ENCODE measurements around the gene EPB41L4A.

The EPB41L4A gene

DNA sequence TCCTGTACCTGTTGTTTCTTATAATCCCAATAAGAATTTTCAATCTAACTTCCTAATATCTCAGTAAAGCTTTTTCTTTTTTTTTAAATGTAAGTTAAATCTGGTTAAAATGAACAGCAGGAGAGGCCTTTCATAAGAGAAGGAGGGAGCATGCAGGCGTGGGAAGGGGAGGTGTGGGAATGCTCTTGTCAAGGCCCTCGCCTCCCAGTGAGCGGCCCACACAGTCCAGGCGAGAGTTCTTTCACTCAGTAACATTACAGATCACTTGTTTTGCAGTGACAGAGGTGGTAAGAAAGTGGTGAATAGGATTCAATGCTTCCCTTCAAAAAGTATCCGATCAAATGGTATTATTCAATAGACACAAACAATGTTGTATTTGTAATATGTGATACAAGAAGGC, 125.0 kb downstream of the EPB41L4A start:
- TF ChIP-seq, protein P1, sequence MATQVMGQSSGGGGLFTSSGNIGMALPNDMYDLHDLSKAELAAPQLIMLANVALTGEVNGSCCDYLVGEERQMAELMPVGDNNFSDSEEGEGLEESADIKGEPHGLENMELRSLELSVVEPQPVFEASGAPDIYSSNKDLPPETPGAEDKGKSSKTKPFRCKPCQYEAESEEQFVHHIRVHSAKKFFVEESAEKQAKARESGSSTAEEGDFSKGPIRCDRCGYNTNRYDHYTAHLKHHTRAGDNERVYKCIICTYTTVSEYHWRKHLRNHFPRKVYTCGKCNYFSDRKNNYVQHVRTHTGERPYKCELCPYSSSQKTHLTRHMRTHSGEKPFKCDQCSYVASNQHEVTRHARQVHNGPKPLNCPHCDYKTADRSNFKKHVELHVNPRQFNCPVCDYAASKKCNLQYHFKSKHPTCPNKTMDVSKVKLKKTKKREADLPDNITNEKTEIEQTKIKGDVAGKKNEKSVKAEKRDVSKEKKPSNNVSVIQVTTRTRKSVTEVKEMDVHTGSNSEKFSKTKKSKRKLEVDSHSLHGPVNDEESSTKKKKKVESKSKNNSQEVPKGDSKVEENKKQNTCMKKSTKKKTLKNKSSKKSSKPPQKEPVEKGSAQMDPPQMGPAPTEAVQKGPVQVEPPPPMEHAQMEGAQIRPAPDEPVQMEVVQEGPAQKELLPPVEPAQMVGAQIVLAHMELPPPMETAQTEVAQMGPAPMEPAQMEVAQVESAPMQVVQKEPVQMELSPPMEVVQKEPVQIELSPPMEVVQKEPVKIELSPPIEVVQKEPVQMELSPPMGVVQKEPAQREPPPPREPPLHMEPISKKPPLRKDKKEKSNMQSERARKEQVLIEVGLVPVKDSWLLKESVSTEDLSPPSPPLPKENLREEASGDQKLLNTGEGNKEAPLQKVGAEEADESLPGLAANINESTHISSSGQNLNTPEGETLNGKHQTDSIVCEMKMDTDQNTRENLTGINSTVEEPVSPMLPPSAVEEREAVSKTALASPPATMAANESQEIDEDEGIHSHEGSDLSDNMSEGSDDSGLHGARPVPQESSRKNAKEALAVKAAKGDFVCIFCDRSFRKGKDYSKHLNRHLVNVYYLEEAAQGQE (IDR thresholded peaks at IDR 0.05; ENCODE audit: insufficient replicate concordance, low read depth): no peak
- TF ChIP-seq, protein P2, sequence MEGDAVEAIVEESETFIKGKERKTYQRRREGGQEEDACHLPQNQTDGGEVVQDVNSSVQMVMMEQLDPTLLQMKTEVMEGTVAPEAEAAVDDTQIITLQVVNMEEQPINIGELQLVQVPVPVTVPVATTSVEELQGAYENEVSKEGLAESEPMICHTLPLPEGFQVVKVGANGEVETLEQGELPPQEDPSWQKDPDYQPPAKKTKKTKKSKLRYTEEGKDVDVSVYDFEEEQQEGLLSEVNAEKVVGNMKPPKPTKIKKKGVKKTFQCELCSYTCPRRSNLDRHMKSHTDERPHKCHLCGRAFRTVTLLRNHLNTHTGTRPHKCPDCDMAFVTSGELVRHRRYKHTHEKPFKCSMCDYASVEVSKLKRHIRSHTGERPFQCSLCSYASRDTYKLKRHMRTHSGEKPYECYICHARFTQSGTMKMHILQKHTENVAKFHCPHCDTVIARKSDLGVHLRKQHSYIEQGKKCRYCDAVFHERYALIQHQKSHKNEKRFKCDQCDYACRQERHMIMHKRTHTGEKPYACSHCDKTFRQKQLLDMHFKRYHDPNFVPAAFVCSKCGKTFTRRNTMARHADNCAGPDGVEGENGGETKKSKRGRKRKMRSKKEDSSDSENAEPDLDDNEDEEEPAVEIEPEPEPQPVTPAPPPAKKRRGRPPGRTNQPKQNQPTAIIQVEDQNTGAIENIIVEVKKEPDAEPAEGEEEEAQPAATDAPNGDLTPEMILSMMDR (IDR thresholded peaks at IDR 0.05; ENCODE audit: insufficient read depth, low read length): no peak
- TF ChIP-seq GABPA (IDR thresholded peaks at IDR 0.05; ENCODE audit: low read depth) (no peak), SPI1 (IDR thresholded peaks at IDR 0.05; ENCODE audit: borderline replicate concordance, low read depth) (no peak), POLR2AphosphoS5 (IDR thresholded peaks at IDR 0.05; ENCODE audit: low read depth) (no peak)
- H3K27ac ChIP-seq (replicated peaks): no peak overlapping the region
- DNase-seq (ENCODE audit: low read depth in 1 of 2, low spot score in 1 of 2): no peak
- H3K27me3 ChIP-seq (ENCODE audit: insufficient read depth, poor library complexity, severe bottlenecking): no peaks in the 10 kb centered on the region
- no peak overlapping the region for H3K4me3 ChIP-seq (replicated peaks; ENCODE audit: insufficient read depth, low read length)

DNA sequence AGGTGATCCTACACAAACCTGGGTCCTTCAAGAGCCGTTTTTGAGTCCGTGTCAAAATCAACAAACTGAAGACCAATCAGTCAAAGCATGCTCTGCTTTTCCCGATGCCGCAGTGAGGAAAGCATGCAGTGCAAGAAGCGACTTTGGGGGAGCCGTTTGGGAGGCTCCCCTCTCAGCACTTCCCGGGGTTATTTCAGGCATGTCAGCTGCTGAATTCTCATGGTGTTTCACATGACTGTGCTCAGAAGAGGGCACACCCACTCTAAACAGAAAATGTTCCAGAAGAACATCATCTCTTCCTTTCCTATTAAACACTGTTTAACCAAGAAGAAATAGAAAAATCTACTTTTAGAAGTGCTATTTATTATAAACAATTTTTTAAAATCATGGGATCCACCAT, 125.5 kb downstream of the EPB41L4A start:
- no peak overlapping the region for H3K27ac ChIP-seq (replicated peaks)
- DNase-seq (ENCODE audit: low read depth in 1 of 2, low spot score in 1 of 2): no peak
- no peaks in the 10 kb centered on the region for H3K27me3 ChIP-seq (ENCODE audit: insufficient read depth, poor library complexity, severe bottlenecking)
- H3K4me3 ChIP-seq (replicated peaks; ENCODE audit: insufficient read depth, low read length): no peak overlapping the region
- TF ChIP-seq, protein P1 (IDR thresholded peaks at IDR 0.05; ENCODE audit: insufficient replicate concordance, low read depth): no peak
- no peak for TF ChIP-seq GABPA (IDR thresholded peaks at IDR 0.05; ENCODE audit: low read depth)
- no peak for TF ChIP-seq SPI1 (IDR thresholded peaks at IDR 0.05; ENCODE audit: borderline replicate concordance, low read depth)
- TF ChIP-seq, protein P2 (IDR thresholded peaks at IDR 0.05; ENCODE audit: insufficient read depth, low read length): no peak
- TF ChIP-seq POLR2AphosphoS5 (IDR thresholded peaks at IDR 0.05; ENCODE audit: low read depth): no peak

DNA sequence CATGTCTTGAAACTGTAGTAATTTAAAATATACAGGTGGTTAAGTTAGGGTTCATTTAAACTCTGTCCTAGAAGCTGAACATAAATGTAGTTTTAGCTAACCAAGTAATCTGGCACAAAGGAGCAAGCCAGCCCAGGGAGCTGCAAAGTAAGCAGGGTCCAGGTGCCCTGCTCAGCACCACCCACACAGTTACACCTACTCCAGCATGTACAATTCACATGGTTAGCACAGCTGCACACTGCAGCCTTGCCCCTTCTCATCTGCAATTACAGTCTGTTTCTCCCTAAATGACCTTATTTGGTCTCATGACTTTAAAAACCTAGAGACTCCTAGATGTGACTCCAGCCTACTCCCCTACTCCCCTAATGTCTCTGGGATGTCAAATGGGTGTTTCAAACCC, 128.4 kb downstream of the EPB41L4A start:
- DNase-seq (ENCODE audit: low read depth in 1 of 2, low spot score in 1 of 2): no peak
- H3K4me3 ChIP-seq (replicated peaks; ENCODE audit: insufficient read depth, low read length): no peak overlapping the region
- TF ChIP-seq, protein P1 (IDR thresholded peaks at IDR 0.05; ENCODE audit: insufficient replicate concordance, low read depth): no peak
- no peak for TF ChIP-seq POLR2AphosphoS5 (IDR thresholded peaks at IDR 0.05; ENCODE audit: low read depth)
- TF ChIP-seq, protein P2 (IDR thresholded peaks at IDR 0.05; ENCODE audit: insufficient read depth, low read length): no peak
- no peak for TF ChIP-seq GABPA (IDR thresholded peaks at IDR 0.05; ENCODE audit: low read depth)
- no peak for TF ChIP-seq SPI1 (IDR thresholded peaks at IDR 0.05; ENCODE audit: borderline replicate concordance, low read depth)
- no peaks in the 10 kb centered on the region for H3K27me3 ChIP-seq (ENCODE audit: insufficient read depth, poor library complexity, severe bottlenecking)
- H3K27ac ChIP-seq (replicated peaks): no peak overlapping the region

Measured in HL-60 (cell line).